GM19043 (cell line): ENCODE measurements around the gene SPC25.

ENCODE experiments used
- ATAC-seq: cut with Tn5 transposase; IDR thresholded peaks from one replicate; pipeline ENCODE4 v1.9.1; 2021; ENCODE audit warnings: low read depth; ENCODE audit not compliant: unreplicated experiment

SPC25 gene

DNA sequence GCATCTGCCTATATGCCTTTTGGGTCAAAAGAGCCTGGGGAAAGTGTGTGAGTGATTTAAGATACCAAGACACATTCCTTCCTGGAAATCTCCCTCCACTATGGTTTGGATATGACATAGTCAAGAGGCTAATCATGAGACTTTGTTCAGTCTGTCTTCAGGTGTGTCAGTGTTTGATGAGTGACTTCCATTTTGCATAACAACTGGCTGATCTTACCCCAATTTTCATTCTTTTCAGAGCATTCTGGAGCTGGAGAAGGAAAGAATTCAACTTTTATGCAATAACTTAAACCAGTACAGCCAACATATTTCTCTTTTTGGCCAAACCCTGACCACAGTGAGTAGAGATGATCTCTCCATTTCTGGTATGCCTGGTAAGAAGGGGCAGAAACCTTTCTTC lies 39.4 kb downstream of the SPC25 start:
- ATAC-seq, result no peak

DNA sequence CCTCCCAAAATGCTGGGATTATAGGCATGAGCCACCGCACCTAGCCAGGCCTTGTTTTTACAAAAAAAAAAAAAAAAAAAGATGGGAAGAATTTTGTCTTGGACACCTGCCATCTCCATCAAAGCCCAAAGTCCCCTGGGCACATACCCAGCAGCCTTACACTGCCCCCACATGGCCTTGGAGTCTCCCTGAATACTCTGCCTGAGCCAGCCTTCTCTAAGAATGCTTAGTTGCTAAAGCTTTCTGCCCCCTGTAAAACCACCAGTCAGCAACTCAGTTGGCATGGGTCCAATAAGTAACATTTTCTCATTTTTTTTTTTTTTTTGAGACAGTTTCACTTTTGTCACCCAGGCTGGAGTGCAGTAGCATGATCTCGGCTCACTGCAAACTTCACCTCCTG lies 40.6 kb downstream of the SPC25 start:
- ATAC-seq, result no peak

DNA sequence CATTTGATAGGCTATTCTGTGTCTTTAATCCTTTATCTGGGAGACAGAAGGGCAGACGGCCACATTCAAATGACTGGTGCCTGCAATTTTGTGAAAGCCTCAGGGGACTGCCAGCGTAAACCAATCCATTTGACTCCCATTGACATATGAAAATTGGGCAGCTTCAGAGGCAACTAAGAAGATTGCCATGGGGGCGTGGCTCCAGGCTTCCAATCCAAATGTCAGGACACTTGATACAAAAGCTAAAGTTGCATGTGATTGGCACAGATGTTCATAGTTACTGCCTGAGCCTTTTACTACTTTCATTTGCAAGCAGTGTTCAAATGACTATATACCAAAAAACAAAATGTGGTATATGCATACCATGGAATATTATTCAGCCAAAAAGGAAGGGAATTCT lies 42.0 kb downstream of the SPC25 start:
- no peak for ATAC-seq

DNA sequence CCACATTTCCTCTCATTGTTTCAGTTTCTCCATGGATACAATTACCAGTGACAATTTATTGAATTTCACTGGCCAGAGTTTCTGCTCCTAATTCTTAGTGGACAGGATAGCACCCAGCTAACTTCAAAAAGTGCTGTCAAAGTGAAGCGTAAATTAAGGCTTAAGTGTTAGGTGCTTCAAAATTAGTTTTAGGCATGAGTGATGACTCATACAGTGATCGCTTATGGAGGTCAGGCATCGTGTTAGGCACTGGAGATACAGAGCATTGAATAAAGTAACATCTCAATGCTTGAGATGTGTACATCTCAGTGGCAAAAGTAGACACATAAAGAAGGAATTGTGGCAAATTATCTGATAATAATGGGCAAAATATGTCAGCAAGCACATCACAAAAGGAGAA lies 47.0 kb downstream of the SPC25 start:
- ATAC-seq, result no peak

DNA sequence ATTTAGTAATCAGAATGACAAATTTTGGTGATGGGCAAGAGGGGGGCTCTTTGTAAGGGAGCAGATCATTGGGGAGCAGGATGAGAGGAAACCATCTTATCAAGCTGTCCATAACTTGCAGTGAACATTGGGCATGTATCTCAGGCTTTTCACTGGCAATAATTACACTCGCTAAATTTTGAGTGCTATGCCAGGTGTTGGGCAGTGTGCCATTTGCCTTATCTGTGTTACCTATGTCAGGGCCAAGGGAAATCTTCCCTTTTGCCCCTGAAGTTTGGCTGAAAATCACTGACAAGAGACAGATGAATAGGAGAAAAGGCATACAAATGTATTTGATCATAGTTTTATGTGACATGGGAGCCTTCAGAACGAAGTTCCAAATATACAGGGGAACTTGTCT lies 48.8 kb downstream of the SPC25 start:
- no peak for ATAC-seq

DNA sequence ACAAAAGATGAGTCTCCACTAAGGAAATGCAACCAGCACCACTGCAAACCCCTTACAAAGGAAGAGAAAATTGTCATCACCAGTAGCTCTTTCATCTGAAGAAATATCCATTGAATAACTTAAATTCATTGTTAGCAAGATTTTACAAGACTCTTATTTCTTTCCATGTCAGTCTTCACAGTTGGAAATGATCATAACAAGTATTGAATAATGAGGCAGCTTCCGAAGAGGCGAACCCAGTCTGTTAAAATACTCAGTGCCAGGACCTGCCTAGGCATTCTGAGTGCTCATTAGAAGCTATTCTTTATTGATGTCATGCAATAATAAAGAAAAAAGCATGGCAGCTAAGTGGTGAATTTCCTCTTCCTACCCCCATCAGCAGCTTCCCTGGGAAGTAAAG lies 54.3 kb downstream of the SPC25 start:
- ATAC-seq, result no peak

DNA sequence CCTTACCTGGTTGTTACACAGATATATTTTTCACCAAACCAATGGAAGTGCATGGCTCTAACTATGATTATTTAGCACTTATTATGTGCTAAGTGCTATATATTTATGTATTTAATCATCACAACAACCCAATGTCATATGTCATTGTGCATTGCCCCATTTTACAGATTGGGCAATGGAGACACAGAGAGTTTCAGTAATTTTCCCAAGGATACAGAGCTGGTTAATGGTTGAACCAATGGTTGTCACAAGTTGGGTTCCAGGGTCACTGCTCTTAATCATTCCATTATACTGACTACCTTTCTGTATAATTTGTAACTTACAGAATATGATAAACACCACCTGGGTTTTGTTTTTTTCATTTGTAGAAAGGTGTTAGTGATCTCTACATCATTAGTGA lies 58.6 kb downstream of the SPC25 start:
- ATAC-seq, result no peak

DNA sequence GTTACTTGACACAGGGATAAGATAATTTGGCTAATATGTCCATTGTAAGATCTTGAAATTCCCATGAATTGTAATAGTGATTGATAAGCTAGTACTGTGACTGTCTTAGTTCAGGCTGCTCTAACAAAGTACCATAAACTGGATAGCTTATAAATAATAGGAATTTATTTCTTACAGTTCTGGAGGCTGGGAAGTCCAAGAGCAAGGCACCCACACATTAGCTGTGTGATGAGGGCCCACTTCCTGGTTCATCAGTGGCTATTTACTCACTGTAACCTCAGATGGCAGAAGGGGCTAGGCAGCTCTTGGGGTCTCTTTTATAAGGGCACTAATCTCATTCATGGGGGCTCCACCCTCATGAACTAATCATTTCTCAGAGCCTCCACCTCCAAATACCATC lies 59.3 kb downstream of the SPC25 start:
- ATAC-seq, result no peak

DNA sequence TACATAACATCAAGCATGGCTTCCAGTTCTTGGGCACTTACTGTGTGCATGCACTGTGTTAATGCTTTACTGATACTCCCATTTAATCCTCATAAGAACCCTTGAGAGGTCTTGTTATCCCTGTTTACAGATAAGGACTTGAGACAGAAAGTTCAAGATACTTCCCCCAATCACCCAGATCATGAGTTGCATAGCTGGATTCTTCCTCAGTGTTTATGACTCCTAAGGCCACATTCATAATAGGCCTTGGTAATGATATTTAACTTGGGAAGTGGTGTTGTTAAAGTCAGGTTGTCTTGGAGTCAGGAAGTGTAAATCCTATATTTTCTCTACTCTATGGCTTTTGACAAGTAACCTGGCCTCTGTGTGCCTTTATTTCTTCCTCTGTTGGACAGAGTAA lies 65.1 kb downstream of the SPC25 start:
- no peak for ATAC-seq

DNA sequence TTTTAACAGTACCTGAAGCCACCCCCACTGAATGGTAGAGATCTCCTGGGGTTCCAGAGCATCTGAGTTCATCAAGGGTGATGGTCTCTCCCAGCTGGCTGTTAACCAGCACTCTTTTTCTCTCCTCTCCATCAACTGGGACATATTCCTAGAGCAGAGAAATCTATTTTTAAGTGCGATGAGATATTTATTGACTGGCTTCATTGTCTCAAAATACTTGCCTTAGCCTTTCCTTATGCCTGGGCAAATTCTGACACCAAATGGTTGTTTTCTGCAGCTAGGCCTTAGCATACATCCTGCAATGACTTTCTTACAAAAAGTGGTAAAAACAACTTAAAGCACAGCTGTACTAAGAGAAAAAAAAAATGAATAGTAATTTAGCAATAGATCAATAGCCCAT lies 68.2 kb downstream of the SPC25 start:
- ATAC-seq, result no peak

DNA sequence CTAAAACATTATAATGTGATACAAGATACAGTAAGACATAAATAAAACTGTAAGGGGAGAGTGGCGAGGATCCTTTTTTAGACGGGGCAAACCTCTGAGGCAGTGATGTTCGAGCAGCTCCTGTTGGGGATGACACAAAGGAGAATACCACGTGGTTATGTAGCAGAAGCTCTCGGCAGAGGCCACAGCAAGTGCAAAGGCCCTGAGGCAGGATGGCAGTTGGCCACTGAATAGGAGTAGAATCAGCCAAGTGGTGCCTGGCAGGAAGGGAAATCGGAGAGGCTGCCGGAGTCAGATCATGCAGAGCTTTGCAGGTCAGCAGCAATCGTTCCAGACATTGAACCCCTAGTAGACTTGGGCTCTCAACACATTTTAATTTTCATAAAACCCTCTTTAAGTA lies 68.7 kb downstream of the SPC25 start:
- no peak for ATAC-seq
